K562 (cell line): ENCODE data around the gene ELOVL5. TPM values are rescaled to one million over a fixed set of nuclear protein-coding genes. Genes with fewer than 3 reads are reported as not detected.

Source experiments
- BACH1 ChIP-seq: fragments of 200-800 bp; sonication (Bioruptor generic); IDR thresholded peaks from 2 replicates; pipeline ENCODE4 v1.6.1; 2016; ENCODE audit warnings: missing genetic modification characterization, missing compliant biosample characterization
- CBX2 ChIP-seq: fragments of 200-600 bp; sonication (generic); IDR thresholded peaks from one replicate; pipeline ENCODE4 v1.6.1; 2012; ENCODE audit warnings: mild to moderate bottlenecking, low read length, inconsistent platforms; ENCODE audit not compliant: insufficient read depth, poor library complexity, severe bottlenecking
- CREM ChIP-seq: IDR thresholded peaks from 2 replicates; pipeline ENCODE4 v1.6.1; 2014; ENCODE audit warnings: antibody characterized with exemption, low read depth
- FOXP1 ChIP-seq: sonication (generic); formaldehyde crosslinking; IDR thresholded peaks from 2 replicates; pipeline ENCODE4 v1.8.0; 2022; ENCODE audit warnings: mild to moderate bottlenecking, missing genetic modification reagents
- JUN ChIP-seq, 2 experiments: sonication (generic) in 1 of 2; formaldehyde crosslinking in 1 of 2; IDR thresholded peaks; 2 replicates each; pipeline versions ENCODE4 v1.6.1 to v1.8.0; 2012 to 2022; ENCODE audit warnings: borderline replicate concordance in 2 of 2, mild to moderate bottlenecking in 2 of 2, improper control_type of control experiment in 1 of 2, low read depth in 1 of 2, low read length in 1 of 2, missing genetic modification reagents in 1 of 2
- KAT7 ChIP-seq: sonication (generic); formaldehyde crosslinking; IDR thresholded peaks from 2 replicates; pipeline ENCODE4 v1.8.0; 2022; ENCODE audit warnings: missing genetic modification reagents, mild to moderate bottlenecking, borderline replicate concordance
- LEF1 ChIP-seq: fragments of 450-650 bp; IDR thresholded peaks from 2 replicates; pipeline ENCODE4 v1.6.1; 2016; ENCODE audit warnings: mild to moderate bottlenecking
- MAFF ChIP-seq: IDR thresholded peaks from 2 replicates; pipeline ENCODE4 v1.6.1; 2012; ENCODE audit warnings: low read length, improper control_type of control experiment
- MCM2 ChIP-seq: fragments of 450-650 bp; IDR thresholded peaks from 2 replicates; pipeline ENCODE4 v1.6.1; 2017; ENCODE audit warnings: low read depth, mild to moderate bottlenecking
- NFE2L1 ChIP-seq: fragments of 450-650 bp; IDR thresholded peaks from 2 replicates; pipeline ENCODE4 v1.6.1; 2016; ENCODE audit warnings: missing genetic modification characterization, low read depth, mild to moderate bottlenecking, missing compliant biosample characterization, moderate library complexity, borderline replicate concordance
- NR2C1 ChIP-seq, 2 experiments: fragments of 450-650 bp; IDR thresholded peaks; 2 replicates each; pipeline ENCODE4 v1.6.1; 2017; ENCODE audit warnings: mild to moderate bottlenecking in 2 of 2, antibody characterized with exemption in 1 of 2, inconsistent platforms in 1 of 2, missing compliant biosample characterization in 1 of 2, missing genetic modification characterization in 1 of 2
- OTX1 ChIP-seq: fragments of 450-650 bp; formaldehyde crosslinking; IDR thresholded peaks from 2 replicates; pipeline ENCODE4 v1.4.0; 2022; ENCODE audit warnings: mild to moderate bottlenecking
- PRDM10 ChIP-seq: fragments of 450-650 bp; IDR thresholded peaks from 2 replicates; pipeline ENCODE4 v1.6.1; 2018; ENCODE audit not compliant: partially characterized antibody
- PTRF ChIP-seq: fragments of 450-650 bp; IDR thresholded peaks from 2 replicates; pipeline ENCODE4 v1.6.1; 2016; ENCODE audit warnings: mild to moderate bottlenecking, missing genetic modification characterization, missing compliant biosample characterization
- SFPQ ChIP-seq: fragments of 200-400 bp; formaldehyde crosslinking; IDR thresholded peaks from 2 replicates; pipeline ENCODE4 v1.6.1; 2017; ENCODE audit warnings: mild to moderate bottlenecking, low read depth, low read length, moderate library complexity
- SIN3B ChIP-seq: fragments of 450-650 bp; IDR thresholded peaks from 2 replicates; pipeline ENCODE4 v1.6.1; 2017; ENCODE audit warnings: low read depth, mild to moderate bottlenecking, moderate library complexity
- TCF7 ChIP-seq: sonication (generic); IDR thresholded peaks from 2 replicates; pipeline ENCODE4 v1.6.1; 2016; ENCODE audit warnings: antibody characterized with exemption, borderline replicate concordance
- TCF7L2 ChIP-seq: fragments of 150-350 bp; IDR thresholded peaks from 2 replicates; pipeline ENCODE4 v1.6.1; 2016; ENCODE audit warnings: low read depth, mild to moderate bottlenecking, low read length, moderate library complexity
- U2AF1 ChIP-seq: fragments of 200-400 bp; formaldehyde crosslinking; optimal IDR thresholded peaks from 2 replicates; pipeline ENCODE3; 2017; ENCODE audit warnings: mild to moderate bottlenecking, low read depth, low read length, moderate library complexity
- polyA plus RNA-seq, 8 experiments: library from polyadenylated mRNA; depleted of rRNA in 4 of 8; stranded (reverse) in 5 of 8; unstranded in 3 of 8; fragments of >200 nt; fragmentation: Nextera tagmentation in 2 of 8; fragmentation: Illumina TruSeq in 1 of 8; extraction: Ambion mirVana in 2 of 8; extraction: Trizol in 1 of 8; gene quantifications; 2 replicates each; pipeline versions ENCODE4 v1.2.1 to v1.2.3, GENCODE V29; 2011 to 2014; ENCODE audit warnings: inconsistent platforms in 1 of 8, missing spikeins in 1 of 8
- total RNA-seq, 7 experiments: library from RNA; depleted of rRNA in 6 of 7; stranded (reverse); fragments of >200 nt in 6 of 7; fragmentation: Illumina TruSeq in 2 of 7; extraction: Trizol in 2 of 7; gene quantifications; 2 replicates each; pipeline versions ENCODE4 v1.2.1 to v1.2.3, GENCODE V29; 2011 to 2021; ENCODE audit warnings: low replicate concordance in 1 of 7

Gene ELOVL5
- total and polyA plus RNA-seq, 9 of the 15 experiments (the other 6 are each of a cell fraction or from before 2014, with no cell fraction given) = 70.6 to 245 (median 132) TPM

- TF ChIP-seq BACH1 (tag) (no peak), TCF7 (no peak), MAFF (no peak), OTX1 (CRISPR knock-in tag) (peak; percentile 76), LEF1 (peak; percentile 95), PTRF (no peak), TCF7L2 (no peak), JUN (IDR thresholded peaks at IDR 0.05; ENCODE audit: borderline replicate concordance, low read depth, low read length) (peak; percentile 44; the same call in 1 of the 2 replicates), JUN (CRISPR knock-in tag; IDR thresholded peaks at IDR 0.05; ENCODE audit: borderline replicate concordance) (no peak), NFE2L1 (tag) (no peak), U2AF1 (no peak), PRDM10 (peak; percentile 92), FOXP1 (CRISPR knock-in tag) (0 out of 2 replicates have a peak, but pooled peaks have one; percentile 24), NR2C1 (IDR thresholded peaks at IDR 0.05) (peak; percentile 59; the same call in 1 of the 2 replicates), NR2C1 (tag; IDR thresholded peaks at IDR 0.05) (peak; percentile 81), SIN3B (no peak), KAT7 (CRISPR knock-in tag) (no peak; the same call in 1 of the 2 replicates), CBX2 (no peak), MCM2 (no peak), SFPQ (no peak), CREM (peak; percentile 73)
Measured at GRCh38 chr6:53359095-53359842, 10.5 kb upstream of the ELOVL5 start (continued).
